ENCODE results near the gene CEP135.
A peak's percentile ranks its signal among the peaks of the same experiment; 100 is the strongest.

CEP135 gene

DNA sequence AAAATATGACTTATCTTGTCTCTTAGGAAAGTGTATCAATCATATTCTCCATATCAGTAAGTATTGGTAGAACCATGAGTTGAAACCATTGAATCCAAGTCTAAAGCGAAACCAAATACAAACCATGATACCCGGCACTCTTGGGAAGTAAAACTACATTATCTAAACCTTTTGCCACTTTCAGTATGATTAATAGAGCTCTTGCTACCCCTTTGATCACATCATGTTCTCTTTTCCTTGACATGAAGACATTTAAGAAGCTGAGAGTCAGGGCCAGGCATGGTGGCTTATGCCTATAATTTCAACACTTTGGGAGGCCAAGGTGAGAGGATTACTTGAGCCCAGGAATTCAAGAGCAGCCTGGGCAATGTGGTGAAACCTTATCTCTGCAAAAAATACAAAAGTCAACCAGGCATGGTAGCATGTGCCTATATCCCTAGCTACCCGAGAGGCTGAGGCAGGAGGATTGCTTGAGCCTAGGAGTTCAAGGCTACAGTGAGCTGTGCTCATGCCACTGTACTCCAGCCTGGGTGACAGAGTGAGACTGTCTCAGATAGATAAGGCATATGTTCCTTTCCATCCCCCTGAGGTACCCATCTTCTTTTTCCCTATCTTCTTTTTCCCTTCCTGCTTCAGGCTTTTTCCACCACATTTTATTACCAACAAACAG, 45.4 kb downstream of the CEP135 start:
- TF ChIP-seq, protein P1, sequence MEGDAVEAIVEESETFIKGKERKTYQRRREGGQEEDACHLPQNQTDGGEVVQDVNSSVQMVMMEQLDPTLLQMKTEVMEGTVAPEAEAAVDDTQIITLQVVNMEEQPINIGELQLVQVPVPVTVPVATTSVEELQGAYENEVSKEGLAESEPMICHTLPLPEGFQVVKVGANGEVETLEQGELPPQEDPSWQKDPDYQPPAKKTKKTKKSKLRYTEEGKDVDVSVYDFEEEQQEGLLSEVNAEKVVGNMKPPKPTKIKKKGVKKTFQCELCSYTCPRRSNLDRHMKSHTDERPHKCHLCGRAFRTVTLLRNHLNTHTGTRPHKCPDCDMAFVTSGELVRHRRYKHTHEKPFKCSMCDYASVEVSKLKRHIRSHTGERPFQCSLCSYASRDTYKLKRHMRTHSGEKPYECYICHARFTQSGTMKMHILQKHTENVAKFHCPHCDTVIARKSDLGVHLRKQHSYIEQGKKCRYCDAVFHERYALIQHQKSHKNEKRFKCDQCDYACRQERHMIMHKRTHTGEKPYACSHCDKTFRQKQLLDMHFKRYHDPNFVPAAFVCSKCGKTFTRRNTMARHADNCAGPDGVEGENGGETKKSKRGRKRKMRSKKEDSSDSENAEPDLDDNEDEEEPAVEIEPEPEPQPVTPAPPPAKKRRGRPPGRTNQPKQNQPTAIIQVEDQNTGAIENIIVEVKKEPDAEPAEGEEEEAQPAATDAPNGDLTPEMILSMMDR (IDR thresholded peaks at IDR 0.05; ENCODE audit: extremely low read depth, insufficient read depth, missing control alignments), result no peak
- in situ Hi-C loops (cut with MboI; ENCODE audit: low pct_unique_long_range_greater_than_20kb, low sequenced_read_pairs, unreplicated experiment), result no loop called here

DNA sequence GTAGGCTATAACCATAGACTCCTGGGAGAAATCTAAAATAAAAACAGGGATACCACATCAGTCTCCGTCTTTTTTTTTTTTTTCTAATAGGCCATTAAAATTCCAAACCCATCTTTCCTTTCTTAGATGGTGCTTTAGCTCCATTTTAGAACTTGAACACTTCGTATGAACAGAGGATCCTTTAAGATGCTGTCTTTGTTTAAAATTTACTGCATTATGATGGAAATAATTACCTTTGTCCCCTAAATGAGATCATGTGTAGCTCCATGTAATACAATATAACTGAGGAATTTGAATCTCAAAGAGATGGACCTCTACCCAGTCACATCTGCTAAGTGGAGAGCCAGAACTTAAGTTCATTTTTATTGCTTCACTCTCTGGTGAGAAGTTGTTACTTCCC, 47.9 kb downstream of the CEP135 start:
- in situ Hi-C loops (cut with MboI; ENCODE audit: low pct_unique_long_range_greater_than_20kb, low sequenced_read_pairs, unreplicated experiment), result no loop called here
- TF ChIP-seq, protein P1 (IDR thresholded peaks at IDR 0.05; ENCODE audit: extremely low read depth, insufficient read depth, missing control alignments), result no peak
- DNase-seq (ENCODE audit: low spot score), result no peak

More for the DNA sequence above, 45.4 kb downstream of the CEP135 start:
- peak; percentile 28 for DNase-seq (ENCODE audit: low spot score)

DNA sequence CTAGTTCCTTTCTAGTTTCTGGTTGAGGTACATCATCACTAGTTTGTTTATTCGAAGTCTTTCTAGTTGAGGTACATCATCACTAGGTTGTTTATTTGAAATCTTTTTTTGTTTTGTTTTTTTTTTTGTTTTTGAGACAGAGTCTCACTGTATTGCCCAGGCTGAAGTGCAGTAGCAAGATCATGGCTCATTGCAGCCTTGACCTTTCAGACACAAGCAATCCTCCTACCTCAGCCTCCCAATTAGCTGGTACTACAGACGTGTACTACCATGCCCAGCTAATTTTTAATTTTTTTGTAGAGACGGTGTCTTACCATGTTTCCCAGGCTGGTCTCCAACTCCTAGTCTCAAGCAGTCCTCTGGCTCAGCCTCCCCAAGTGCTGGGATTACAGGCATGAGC, 54.9 kb downstream of the CEP135 start:
- TF ChIP-seq, protein P1 (IDR thresholded peaks at IDR 0.05; ENCODE audit: extremely low read depth, insufficient read depth, missing control alignments), result no peak
- no peak for DNase-seq (ENCODE audit: low spot score)
- in situ Hi-C loops (cut with MboI; ENCODE audit: low pct_unique_long_range_greater_than_20kb, low sequenced_read_pairs, unreplicated experiment), result no loop called here

DNA sequence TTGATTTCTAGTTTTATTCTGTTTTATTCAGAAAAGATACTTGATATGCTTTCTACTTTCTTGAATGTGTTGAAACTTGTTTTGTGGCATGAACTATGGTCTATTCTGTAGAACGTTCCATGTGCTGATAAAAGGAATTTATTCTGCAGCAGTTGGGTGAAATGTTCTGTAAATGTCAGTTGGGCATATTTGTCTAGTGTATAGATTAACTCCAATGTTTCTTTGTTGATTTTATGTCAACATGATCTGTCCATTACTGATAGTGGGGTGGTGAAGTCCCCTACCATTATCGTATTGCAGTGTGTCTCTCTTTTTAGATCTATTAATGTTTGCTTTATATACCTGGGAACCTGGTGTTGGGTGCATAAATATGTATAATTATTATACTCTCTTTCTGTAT, 55.5 kb downstream of the CEP135 start:
- in situ Hi-C loops (cut with MboI; ENCODE audit: low pct_unique_long_range_greater_than_20kb, low sequenced_read_pairs, unreplicated experiment), result no loop called here
- no peak for DNase-seq (ENCODE audit: low spot score)
- TF ChIP-seq, protein P1 (IDR thresholded peaks at IDR 0.05; ENCODE audit: extremely low read depth, insufficient read depth, missing control alignments), result no peak

DNA sequence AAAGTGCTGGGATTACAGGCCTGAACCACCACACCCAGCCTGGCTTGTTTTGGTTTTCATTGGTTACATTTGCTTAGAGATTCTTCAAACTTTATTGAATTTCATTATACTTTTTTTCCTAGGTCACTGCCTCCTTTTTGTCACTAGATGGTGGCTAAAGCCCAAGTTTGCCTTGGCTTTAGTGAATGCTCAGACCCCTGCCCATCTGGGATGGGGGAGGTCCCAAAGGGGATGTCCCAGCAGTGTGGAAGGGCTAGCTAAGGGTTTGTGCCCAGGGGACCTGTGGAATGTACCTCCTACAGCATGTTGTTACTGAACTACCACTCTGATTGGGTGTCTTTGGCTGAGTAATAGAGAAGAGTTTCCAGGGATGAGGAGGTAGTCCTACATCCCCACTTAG, 58.4 kb downstream of the CEP135 start:
- in situ Hi-C loops (cut with MboI; ENCODE audit: low pct_unique_long_range_greater_than_20kb, low sequenced_read_pairs, unreplicated experiment), result no loop called here

DNA sequence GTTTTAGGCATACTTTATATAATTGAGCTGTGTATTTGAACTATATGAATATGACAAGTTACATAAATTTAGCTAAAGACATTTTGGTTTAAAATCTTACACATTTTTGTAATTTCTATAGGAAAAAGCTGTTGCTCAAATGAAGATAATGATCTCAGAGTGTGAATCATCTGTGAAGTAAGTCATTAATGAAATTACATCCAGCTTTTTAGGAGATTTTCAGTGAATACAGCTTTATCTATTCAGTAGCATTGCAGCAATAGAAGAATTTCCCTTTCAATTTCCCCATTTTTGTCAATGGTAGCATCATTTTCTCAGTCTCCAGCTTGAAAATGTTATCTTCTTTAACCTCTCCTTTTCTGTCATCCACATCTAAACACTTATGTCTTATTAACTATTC, 59.5 kb downstream of the CEP135 start:
- in situ Hi-C loops (cut with MboI; ENCODE audit: low pct_unique_long_range_greater_than_20kb, low sequenced_read_pairs, unreplicated experiment), result no loop called here
- DNase-seq (ENCODE audit: low spot score), result no peak
- TF ChIP-seq, protein P1 (IDR thresholded peaks at IDR 0.05; ENCODE audit: extremely low read depth, insufficient read depth, missing control alignments), result no peak

More for the DNA sequence above, 58.4 kb downstream of the CEP135 start:
- TF ChIP-seq, protein P1 (IDR thresholded peaks at IDR 0.05; ENCODE audit: extremely low read depth, insufficient read depth, missing control alignments), result no peak
- DNase-seq (ENCODE audit: low spot score), result no peak

Data from GM13977 (cell line).